Posterior cingulate gyrus (tissue), 11 donors: ENCODE results near the gene ZBTB40.

ENCODE experiments used
- DNase-seq, 10 donors: peaks; one replicate each; pipeline versions ENCODE4 v3.0.0 to v3.0.0-alpha.2; 2020 to 2021; ENCODE audit warnings: mixed read lengths in 3 of 10
- intact Hi-C: fragments of 100-400 bp; cut with DNase I; formaldehyde crosslinking; loops from one replicate; pipeline ENCODE4 v1.15.1; 2023

The ZBTB40 gene

DNA sequence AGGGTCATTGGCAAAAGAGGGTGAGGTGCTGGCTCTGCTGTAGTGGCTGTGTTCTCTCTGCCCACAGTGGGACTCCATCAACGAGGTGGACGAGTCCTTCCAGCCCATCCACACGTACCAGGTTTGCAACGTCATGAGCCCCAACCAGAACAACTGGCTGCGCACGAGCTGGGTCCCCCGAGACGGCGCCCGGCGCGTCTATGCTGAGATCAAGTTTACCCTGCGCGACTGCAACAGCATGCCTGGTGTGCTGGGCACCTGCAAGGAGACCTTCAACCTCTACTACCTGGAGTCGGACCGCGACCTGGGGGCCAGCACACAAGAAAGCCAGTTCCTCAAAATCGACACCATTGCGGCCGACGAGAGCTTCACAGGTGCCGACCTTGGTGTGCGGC, 124.5 kb downstream of the ZBTB40 start:
- DNase-seq = no peak
- intact Hi-C loops = no loop called here

DNA sequence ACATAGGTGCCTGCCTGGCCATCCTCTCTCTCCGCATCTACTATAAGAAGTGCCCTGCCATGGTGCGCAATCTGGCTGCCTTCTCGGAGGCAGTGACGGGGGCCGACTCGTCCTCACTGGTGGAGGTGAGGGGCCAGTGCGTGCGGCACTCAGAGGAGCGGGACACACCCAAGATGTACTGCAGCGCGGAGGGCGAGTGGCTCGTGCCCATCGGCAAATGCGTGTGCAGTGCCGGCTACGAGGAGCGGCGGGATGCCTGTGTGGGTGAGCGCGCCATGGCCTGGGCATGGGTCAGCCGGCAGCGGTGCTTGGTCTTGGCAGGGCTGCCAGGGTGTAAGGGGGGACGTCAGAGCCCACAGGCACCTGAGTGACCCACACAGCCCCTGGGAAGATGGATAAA, 125.0 kb downstream of the ZBTB40 start:
- intact Hi-C loops = no loop called here
- DNase-seq = no peak

- intact Hi-C loops = no loop called here
- DNase-seq = no peak
These were observed 127.2 kb downstream of the ZBTB40 start for GRCh38 chr1:22578732-22579361.

- intact Hi-C loops = no loop called here
These were observed 128.0 kb downstream of the ZBTB40 start for GRCh38 chr1:22579541-22580155.

More at GRCh38 chr1:22579541-22580155, 128.0 kb downstream of the ZBTB40 start:
- no peak for DNase-seq
